ENCODE results near the gene GNB1.
"Not testable (repeated sequence)": the region's sequence is repeated elsewhere in the genome, so short reads cannot be mapped to it uniquely, and the experiment has no call there.

The GNB1 gene

DNA sequence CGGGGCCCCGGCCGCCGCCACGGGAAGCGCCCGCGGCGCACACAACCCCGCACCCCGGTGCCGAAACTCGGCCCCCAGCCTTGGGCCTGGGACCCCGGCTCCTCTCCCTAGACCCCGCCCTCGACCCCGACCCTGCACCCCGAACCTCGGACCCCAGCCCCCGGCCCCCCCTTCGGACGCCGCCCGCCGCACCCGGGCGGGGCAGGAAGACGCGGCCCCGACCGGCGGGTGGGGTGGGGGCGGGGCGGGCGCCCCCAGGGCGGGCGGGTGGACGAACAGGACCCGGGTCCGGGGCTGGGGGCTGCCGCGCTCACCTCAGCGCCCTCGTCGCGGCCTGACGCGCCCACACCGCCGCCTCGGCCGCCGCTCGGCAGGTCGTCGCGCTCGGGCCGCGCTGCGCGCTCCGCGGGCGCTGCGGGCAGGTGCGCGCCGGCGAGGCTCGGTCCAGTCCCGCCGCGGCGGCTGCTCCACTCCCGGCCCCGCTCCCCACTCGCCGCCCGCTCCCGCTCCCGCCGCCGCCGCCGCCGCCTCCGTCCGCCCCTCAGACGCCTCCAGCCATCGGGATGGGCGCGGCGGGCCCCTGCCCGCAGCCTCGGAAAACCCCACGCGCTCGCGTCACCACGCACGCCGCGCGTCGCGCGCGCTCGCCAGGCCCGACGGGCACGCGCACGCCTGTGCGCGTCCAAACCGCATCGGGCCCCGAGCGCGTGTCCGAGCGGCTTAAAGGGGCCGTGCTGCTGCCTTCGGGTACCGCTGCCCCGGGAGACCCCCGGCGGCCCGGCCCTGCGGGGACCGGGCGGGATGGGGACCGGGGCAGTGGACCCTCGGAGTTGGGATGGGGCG lies at the start of gene GNB1:
GNB1 (minus strand) TSS at position 582 of the 843 bp plus-strand sequence. CDS start 65,634 bp downstream, outside the sequence.
- H3K4me1 ChIP-seq (ENCODE audit: insufficient read depth, low read length), result peaks cover 28% of the 10 kb centered on the region
- no peaks in the 10 kb centered on the region for H3K27me3 ChIP-seq (ENCODE audit: insufficient read depth, low read length)
- H3K36me3 ChIP-seq (ENCODE audit: insufficient read depth, low read length), result peaks cover 9% of the 10 kb centered on the region
- H3K9me3 ChIP-seq (ENCODE audit: low read length), result peaks cover 4% of the 10 kb centered on the region
- peak within 1 kb of the TSS; percentile 92 for H3K4me3 ChIP-seq (ENCODE audit: low read length)
- H2AFZ ChIP-seq (ENCODE audit: low read depth, low read length), result peak within 1 kb of the TSS; percentile 1

DNA sequence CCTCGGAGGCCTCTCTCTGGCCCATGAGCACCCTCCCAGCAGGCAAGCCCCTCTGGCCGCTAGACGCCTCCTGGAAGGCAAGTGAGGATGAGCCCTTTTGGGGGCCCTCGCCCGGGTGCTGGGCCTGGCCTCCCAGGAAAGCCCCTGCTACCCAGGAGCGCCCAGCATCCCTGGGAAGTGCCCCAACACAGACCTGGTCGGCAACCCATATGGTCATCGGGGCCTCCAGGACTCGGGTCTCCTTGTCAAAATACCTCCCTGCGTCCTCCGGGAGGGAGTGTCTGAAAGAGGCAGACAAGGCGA lies 49.2 kb upstream of the GNB1 start:
- no peaks in the 10 kb centered on the region for H3K9me3 ChIP-seq (ENCODE audit: low read length)

DNA sequence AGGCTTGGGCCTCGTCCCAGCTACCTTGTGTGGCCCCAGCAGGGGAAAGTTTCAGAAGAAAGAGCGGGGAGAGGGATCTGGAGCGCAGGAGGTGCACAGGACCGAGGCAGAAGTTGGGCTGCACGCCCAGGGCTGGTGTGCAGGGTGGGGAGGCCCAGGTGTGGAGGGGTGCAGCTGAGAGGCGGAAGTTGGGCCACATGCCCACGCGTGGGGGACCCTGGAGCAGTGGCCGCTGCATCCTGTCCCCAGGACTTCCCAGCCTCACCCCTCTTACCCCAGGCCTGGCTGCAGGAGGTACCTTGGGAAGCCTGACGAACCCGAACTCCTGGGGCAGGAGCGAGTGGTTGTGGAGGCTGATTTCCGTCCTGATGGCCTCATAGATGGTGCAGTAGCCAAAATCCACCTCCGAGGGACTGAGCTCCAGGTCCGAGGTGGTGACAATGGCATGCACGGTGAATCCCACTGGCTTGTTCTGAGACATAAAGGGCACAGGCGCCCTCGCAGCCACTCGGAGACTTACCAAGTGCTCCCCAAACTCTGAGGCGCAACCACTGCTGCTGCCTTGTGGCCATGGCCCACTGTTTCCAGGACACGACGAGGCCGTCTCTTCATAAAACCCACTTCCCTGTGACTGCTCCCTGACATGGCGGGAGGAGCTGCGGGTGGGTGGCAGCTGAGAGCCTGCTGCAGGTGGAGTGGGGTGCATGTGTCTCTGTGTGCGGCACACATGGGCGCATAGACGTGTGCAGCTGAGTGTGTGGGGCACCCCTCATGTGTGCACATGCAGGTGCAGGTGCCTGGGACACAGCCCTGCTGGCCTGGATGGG lies 48.6 kb upstream of the GNB1 start:
- Histone ChIP-seq H3K9me3 (ENCODE audit: low read length) (no peaks in the 10 kb centered on the region), H2AFZ (ENCODE audit: low read depth, low read length) (no peak overlapping the region), H3K27me3 (ENCODE audit: insufficient read depth, low read length) (peaks cover 14% of the 10 kb centered on the region), H3K36me3 (ENCODE audit: insufficient read depth, low read length) (no peaks in the 10 kb centered on the region), H3K4me1 (ENCODE audit: insufficient read depth, low read length) (no peaks in the 10 kb centered on the region), H3K4me3 (ENCODE audit: low read length) (no peak overlapping the region)

More for the DNA sequence above, 49.2 kb upstream of the GNB1 start:
- no peak overlapping the region for H3K4me3 ChIP-seq (ENCODE audit: low read length)
- no peak overlapping the region for H2AFZ ChIP-seq (ENCODE audit: low read depth, low read length)
- peaks cover 14% of the 10 kb centered on the region for H3K27me3 ChIP-seq (ENCODE audit: insufficient read depth, low read length)
- no peaks in the 10 kb centered on the region for H3K36me3 ChIP-seq (ENCODE audit: insufficient read depth, low read length)
- no peaks in the 10 kb centered on the region for H3K4me1 ChIP-seq (ENCODE audit: insufficient read depth, low read length)

DNA sequence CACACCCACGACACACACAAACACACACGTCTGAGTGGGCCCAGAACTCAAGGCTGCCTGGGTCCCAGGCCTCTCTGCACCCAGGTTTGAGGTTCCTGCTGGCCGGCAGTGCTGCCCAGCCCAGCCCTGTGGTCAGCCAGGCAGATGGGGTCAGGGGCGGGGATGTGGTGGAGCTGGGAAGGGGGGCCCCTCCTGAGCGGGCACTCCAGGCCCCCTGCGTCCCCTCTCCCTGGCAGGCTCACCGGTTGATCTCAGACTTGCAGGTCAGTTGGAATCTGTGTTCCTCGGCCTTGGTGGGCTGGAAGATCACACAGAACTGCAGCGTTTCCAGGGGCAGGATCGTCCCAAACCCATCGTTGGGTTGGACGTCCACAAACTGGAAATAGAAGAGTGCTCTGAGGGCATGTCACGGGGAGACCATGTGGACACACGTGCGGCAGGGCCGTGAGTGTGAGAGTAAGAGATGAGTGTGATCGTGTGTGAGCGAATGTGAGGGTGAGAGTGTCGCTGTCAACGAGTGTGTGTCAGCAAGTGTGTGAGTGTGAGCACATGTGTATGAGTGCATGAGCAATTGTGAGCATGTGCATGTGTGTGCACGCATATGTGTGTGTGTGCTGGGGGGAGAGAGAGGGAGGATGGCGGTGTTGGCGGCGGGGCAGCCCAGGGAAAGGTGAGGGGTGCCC lies 47.9 kb upstream of the GNB1 start:
- Histone ChIP-seq H3K9me3 (ENCODE audit: low read length) (no peaks in the 10 kb centered on the region), H3K36me3 (ENCODE audit: insufficient read depth, low read length) (no peaks in the 10 kb centered on the region), H2AFZ (ENCODE audit: low read depth, low read length) (no peak overlapping the region), H3K27me3 (ENCODE audit: insufficient read depth, low read length) (peaks cover 14% of the 10 kb centered on the region), H3K4me3 (ENCODE audit: low read length) (no peak overlapping the region), H3K4me1 (ENCODE audit: insufficient read depth, low read length) (no peaks in the 10 kb centered on the region)

DNA sequence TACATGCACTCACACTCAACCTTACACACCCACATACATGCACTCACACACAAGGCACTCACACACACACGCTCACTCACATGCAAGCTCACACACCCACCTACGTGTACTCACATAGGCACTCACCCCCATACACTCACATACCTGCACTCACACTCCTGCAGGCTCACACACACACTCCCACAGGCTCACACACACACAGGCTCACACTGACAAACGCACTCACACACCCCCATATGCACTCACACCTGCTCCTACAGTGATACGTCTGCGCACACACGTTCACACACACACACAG lies 47.3 kb upstream of the GNB1 start:
- H3K4me1 ChIP-seq (ENCODE audit: insufficient read depth, low read length), result no peaks in the 10 kb centered on the region
- no peak overlapping the region for H3K4me3 ChIP-seq (ENCODE audit: low read length)
- peaks cover 14% of the 10 kb centered on the region for H3K27me3 ChIP-seq (ENCODE audit: insufficient read depth, low read length)
- no peaks in the 10 kb centered on the region for H3K36me3 ChIP-seq (ENCODE audit: insufficient read depth, low read length)
- no peaks in the 10 kb centered on the region for H3K9me3 ChIP-seq (ENCODE audit: low read length)
- H2AFZ ChIP-seq (ENCODE audit: low read depth, low read length), result no peak overlapping the region

DNA sequence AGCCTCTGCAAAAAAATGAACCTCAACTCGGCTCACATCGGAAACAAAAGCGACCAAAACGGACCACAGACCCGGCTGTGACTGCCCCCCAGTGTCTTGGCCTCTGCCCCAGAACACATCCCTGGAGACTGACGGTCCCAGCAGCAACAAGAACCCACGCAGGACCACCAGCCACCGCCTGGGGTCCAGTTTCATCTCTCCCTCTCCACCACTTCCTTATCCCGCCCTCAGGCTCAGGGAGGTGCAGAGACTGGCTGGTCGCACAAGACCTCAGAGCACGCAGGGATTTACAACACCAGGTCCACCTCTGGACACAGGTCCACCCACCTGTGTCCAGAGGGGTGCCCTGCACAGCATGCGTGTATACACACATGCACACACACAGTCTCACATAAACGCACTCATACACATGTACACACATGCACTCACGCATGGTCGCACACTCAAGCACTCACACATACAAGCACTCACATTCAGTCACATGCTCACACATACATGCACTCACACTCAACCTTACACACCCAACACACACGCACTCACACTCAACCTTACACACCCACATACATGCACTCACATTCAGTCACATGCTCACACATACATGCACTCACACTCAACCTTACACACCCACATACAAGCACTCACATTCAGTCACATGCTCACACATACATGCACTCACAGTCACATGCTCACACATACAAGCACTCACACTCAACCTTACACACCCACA lies 46.8 kb upstream of the GNB1 start:
- no peaks in the 10 kb centered on the region for H3K9me3 ChIP-seq (ENCODE audit: low read length)
- no peaks in the 10 kb centered on the region for H3K4me1 ChIP-seq (ENCODE audit: insufficient read depth, low read length)
- H2AFZ ChIP-seq (ENCODE audit: low read depth, low read length), result no peak overlapping the region
- no peak overlapping the region for H3K4me3 ChIP-seq (ENCODE audit: low read length)
- peaks cover 12% of the 10 kb centered on the region for H3K27me3 ChIP-seq (ENCODE audit: insufficient read depth, low read length)
- H3K36me3 ChIP-seq (ENCODE audit: insufficient read depth, low read length), result no peaks in the 10 kb centered on the region

DNA sequence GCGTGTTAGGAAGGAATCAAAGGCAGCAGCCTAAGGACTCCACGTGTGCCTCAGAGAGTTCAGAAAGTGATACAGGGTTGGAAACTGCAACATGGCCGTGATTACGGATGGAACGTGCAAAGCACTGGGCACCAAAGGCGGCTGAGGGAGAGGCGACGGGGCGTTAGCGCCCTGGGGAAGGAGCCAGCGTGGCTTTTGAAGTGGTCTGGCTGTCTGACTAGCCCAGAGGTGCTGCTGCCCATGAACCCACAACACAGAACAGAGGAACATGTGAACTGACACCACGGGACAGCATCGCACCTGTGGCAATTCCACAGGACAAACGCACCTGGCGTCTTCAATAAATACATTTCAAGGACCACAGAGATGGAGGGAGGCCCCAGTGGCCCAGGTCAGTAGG lies 46.2 kb upstream of the GNB1 start:
- H3K4me1 ChIP-seq (ENCODE audit: insufficient read depth, low read length), result no peaks in the 10 kb centered on the region
- H3K4me3 ChIP-seq (ENCODE audit: low read length), result no peak overlapping the region
- peaks cover 12% of the 10 kb centered on the region for H3K27me3 ChIP-seq (ENCODE audit: insufficient read depth, low read length)
- no peak overlapping the region for H2AFZ ChIP-seq (ENCODE audit: low read depth, low read length)
- H3K9me3 ChIP-seq (ENCODE audit: low read length), result no peaks in the 10 kb centered on the region
- H3K36me3 ChIP-seq (ENCODE audit: insufficient read depth, low read length), result no peaks in the 10 kb centered on the region

DNA sequence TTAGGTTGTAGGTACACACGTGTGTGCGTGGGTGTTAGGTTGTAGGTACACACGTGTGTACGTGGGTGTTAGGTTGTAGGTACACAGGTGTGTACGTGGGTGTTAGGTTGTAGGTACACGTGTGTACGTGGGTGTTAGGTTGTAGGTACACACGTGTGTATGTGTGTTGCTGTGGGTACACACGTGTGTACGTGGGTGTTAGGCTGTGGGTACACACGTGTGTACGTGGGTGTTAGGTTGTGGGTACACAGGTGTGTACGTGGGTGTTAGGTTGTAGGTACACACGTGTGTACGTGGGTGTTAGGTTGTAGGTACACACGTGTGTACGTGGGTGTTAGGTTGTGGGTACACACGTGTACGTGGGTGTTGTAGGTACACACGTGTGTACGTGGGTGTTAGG lies 44.0 kb upstream of the GNB1 start:
- not testable (repeated sequence) for H3K36me3 ChIP-seq (ENCODE audit: insufficient read depth, low read length); H3K27me3 ChIP-seq (ENCODE audit: insufficient read depth, low read length); H3K9me3 ChIP-seq (ENCODE audit: low read length); H3K4me1 ChIP-seq (ENCODE audit: insufficient read depth, low read length); H2AFZ ChIP-seq (ENCODE audit: low read depth, low read length); H3K4me3 ChIP-seq (ENCODE audit: low read length)

DNA sequence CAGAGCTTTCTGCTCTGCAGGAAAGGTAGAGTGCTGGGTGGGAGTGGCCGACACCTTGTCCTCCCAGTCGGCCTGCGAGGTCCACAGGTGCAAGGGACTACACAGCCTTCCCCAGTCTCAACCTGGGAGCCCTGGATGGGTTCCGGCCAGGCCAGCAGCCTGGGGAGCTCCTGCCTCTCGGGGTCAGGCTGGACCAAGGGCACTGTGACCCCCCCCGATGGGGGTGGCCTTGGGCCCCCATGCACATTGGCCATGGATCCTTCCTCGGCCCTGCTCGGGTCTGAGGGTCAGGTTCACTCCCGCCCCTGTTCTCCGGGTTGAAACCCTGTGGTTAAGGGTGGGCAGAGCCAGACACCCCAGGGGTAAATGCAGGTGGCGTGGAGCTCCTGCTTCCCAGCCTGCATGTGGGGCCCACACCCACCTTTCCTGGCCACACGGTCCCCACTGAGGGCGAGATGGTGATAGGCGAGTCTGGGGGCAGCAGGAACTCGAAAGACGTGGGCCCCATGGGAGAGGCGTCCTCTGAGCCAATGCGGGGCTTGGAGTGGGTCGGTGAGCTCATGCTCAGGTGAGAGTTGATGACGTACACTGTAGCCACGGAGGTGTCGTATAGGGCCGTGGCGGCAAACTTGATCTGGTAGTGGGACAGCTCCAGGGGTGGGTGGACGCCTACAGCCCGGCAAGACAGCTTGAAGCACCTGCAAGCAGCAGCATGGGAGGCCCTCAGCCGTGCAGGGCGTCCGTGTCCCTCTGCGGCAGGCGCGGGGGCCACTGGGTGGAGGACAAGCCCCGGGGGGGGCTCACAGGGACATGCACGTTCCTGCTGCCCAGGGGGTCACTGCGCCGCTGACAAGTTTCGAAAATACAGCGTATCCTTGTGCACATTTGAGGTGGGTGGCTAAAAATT lies 39.0 kb upstream of the GNB1 start:
- Histone ChIP-seq H3K4me3 (ENCODE audit: low read length) (no peak overlapping the region), H3K4me1 (ENCODE audit: insufficient read depth, low read length) (no peaks in the 10 kb centered on the region), H3K27me3 (ENCODE audit: insufficient read depth, low read length) (no peaks in the 10 kb centered on the region), H3K9me3 (ENCODE audit: low read length) (peaks cover 4% of the 10 kb centered on the region), H2AFZ (ENCODE audit: low read depth, low read length) (no peak overlapping the region), H3K36me3 (ENCODE audit: insufficient read depth, low read length) (no peaks in the 10 kb centered on the region)

DNA sequence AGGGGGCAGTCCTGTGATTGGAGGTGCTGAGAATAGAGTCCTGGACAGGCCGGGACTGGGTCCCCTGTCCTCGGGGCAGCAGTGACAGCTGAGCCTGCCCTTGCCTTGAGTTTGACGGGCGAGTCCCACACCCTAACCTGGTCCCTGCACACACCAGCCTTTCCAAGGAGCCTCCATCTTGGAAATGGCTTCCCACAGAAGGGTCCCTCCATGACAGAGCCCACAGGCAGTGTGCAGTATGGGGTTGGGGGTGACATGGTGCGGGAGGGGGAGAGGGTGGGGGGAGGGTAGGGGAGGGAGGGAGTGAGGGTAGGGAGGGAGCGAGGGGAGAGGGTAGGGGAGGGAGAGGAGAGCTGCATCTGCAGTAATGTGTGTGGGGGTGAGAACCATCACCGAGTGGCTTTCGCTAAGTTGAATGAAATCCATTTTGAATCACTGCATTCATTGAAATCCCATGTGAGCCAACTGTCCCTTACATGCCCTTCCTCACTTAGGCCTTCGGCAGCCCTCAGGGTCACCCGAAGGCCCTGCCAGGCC lies 38.3 kb upstream of the GNB1 start:
- no peaks in the 10 kb centered on the region for H3K36me3 ChIP-seq (ENCODE audit: insufficient read depth, low read length)
- no peaks in the 10 kb centered on the region for H3K4me1 ChIP-seq (ENCODE audit: insufficient read depth, low read length)

DNA sequence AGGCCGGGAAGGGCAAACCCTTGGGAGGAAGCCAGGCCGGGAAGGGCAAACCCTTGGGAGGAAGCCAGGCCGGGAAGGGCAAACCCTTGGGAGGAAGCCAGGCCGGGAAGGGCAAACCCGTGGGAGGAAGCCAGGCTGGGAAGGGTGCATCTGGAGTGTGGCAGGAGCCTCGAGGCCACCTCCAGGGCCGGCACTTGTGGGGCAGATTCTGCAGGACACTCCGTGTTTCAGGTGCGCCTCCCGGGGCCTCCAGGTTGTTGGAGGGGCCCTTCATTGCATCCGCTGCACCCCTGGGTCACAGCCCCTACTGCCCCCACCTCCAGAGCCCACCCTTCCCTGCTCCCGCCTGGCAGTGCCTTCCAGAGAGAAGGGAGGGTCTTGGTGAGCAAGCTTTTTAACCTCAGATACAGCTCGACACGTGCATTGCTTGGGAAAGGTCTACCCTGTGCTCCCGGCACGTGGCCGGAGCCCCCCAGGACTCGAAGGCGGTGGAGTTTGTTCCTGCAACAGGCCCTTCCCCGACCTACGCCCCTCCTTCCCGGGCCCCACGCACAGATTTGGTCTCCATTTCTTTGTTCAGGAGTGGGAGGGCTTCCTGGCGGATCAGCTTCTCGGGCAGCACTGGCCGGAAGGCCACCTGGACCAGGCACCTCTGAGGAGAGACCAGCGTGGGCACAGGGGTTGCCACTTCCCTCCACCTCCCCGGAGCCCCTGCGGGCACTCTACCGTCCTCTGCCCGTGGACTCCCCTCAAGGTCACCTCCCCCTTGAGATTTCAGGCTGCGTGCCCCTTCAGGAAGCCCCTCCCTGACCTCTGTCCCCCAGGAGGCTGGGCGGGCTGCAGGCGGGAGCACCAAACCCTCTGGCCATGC lies 37.6 kb upstream of the GNB1 start:
- Histone ChIP-seq H3K9me3 (ENCODE audit: low read length) (peaks cover 4% of the 10 kb centered on the region), H3K36me3 (ENCODE audit: insufficient read depth, low read length) (no peaks in the 10 kb centered on the region), H3K27me3 (ENCODE audit: insufficient read depth, low read length) (no peaks in the 10 kb centered on the region), H3K4me3 (ENCODE audit: low read length) (no peak overlapping the region), H3K4me1 (ENCODE audit: insufficient read depth, low read length) (no peaks in the 10 kb centered on the region), H2AFZ (ENCODE audit: low read depth, low read length) (no peak overlapping the region)

More for the DNA sequence above, 38.3 kb upstream of the GNB1 start:
- Histone ChIP-seq H3K4me3 (ENCODE audit: low read length) (no peak overlapping the region), H3K27me3 (ENCODE audit: insufficient read depth, low read length) (no peaks in the 10 kb centered on the region), H2AFZ (ENCODE audit: low read depth, low read length) (no peak overlapping the region), H3K9me3 (ENCODE audit: low read length) (peaks cover 4% of the 10 kb centered on the region)
